Posterior vena cava (tissue), 2 donors: ENCODE results near the gene GAMT. TPM values are rescaled to one million over a fixed set of nuclear protein-coding genes. Genes with fewer than 3 reads are reported as not detected.
A peak's percentile ranks its signal among the peaks of the same experiment; 100 is the strongest.
"Not testable (repeated sequence)": the region's sequence is repeated elsewhere in the genome, so short reads cannot be mapped to it uniquely, and the experiment has no call there.

Experiments
- DNase-seq: peaks from one replicate; pipeline ENCODE4 v3.0.0-alpha.2; 2020; ENCODE audit warnings: low spot score
- intact Hi-C, 2 donors: fragments of 100-400 bp; cut with DNase I; formaldehyde crosslinking; loops; one replicate each; pipeline versions ENCODE4 v1.14.1 to v1.14.2; 2022 to 2023
- long read RNA-seq, 2 donors: library from polyadenylated mRNA; unstranded; transcript quantifications; one replicate each; pipeline ENCODE4 v2.0.0, GENCODE V29; 2020 to 2021
- total RNA-seq, 2 donors: library from RNA; stranded (reverse); fragmentation: NEBNext Ultra II Directional; extraction: Animal tissue kit (Norgen Biotek cat#: 25700); gene quantifications; one replicate each; pipeline ENCODE4 v1.2.1, GENCODE V29; 2021
- donor health status: DM: yes; HTN: yes; CAD: no.
- donor health status: DM: yes; HTN: yes; CAD: no.

The GAMT gene
- total RNA-seq, result 10 to 100 TPM in 1 of 2 donors, 1 to 10 TPM in 1; 8.7 to 12.8 TPM
- long read RNA-seq, donor 1, transcript GAMT-201 (6 exons, 1,121 nt), result major isoform, 6 of 10 reads
- long read RNA-seq, donor 1, partial matches to known transcripts, result 1 of 10 reads
- long read RNA-seq, donor 1, other reads (novel, unspliced or antisense), result 0 of 10 reads
- long read RNA-seq, donor 2, transcript GAMT-201 (6 exons, 1,121 nt), result major isoform, 23 of 28 reads
- long read RNA-seq, donor 2, partial matches to known transcripts, result 0 of 28 reads
- long read RNA-seq, donor 2, other reads (novel, unspliced or antisense), result 1 of 28 reads

- intact Hi-C loops, result loop anchor here in 1 of 2 donors (10.0 kb wide), 1 partner anchor 117 kb away; the partner anchor contains the start of gene EFNA2
- no peak for DNase-seq
Observed at GRCh38 chr19:1401138-1401888, at the start of gene GAMT. Gene GAMT (minus strand): TSS chr19:1401542. CDS start chr19:1401476, 66 bp downstream.

DNA sequence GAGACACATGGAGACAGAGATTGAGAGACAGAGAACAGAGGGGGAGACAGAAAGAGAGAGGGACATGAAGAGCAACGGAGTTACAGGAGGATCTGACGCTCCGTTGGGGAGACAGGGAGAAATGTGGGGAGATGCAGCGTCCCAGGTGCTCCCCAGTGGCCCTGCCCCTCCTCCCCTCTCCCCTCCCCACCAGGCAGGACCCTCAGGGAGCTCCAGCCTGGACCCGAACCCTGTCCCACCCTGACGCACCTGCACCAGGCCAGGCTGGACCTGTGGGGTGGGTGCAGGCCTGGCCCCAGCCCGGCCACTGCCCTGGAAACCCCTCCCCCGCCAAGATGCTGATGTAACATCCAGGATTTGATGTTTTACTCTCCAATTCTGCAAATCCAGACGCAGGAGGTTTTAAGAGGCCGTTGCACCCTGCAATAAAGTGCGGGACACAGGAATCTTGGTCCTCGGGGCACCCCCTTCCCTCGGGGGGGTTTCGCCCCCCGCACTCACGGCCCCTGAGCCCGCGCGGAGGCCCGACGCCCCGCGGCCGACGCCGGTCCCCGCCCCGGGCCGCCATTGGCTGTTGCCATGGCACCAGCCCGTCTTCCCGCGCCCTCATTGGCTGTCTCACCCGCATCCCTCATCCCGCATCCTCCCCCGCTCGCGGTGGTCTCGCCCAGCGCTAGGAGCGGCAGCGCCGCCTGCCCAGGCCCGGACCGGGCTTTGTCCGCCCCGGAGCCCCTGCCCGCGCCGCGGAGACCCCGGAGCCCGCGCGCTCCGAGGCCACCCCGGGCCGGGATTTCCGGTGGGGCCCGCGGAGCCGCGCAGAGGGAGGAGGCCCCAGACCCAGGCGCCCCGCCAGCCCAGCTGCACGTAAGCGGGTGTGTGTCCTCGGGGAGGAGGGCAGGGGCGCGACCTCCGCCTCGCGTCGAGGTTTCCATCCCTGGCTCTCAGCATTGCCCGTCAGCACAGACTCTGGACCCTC, 48.4 kb upstream of the GAMT start, which contains the start of gene APC2:
Gene APC2, plus strand, starts transcription at position 655 of the 976 bp plus-strand sequence. CDS start 2,881 bp downstream, outside the sequence.
- no peak for DNase-seq
- intact Hi-C loops, result loop anchor here in 1 of 2 donors (10.0 kb wide), 1 partner anchor 165 kb away; the partner anchor contains the start of gene EFNA2

DNA sequence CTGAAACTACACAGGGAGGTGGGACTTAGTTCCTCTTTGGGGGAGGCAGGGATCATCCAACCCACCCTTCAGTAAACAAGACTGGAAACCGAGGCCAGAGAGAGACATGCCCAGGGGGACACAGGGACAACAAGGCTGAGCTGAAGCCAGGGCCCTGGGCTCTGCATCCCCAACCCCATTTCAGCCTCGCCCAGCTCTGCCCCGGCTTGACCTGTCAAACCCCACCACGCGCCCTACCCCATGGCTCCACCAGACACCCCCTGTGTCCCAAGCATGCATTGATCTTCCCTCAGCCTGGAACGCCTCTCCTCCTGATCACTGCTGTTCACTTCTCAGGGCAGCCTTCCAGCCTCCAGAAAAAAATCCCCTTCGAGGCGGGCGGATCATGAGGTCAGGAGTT, 46.6 kb upstream of the GAMT start:
- no peak for DNase-seq
- intact Hi-C loops, result loop anchor here in 1 of 2 donors (1.0 kb wide), 1 partner anchor 34 kb away; no protein-coding TSS in a partner anchor

DNA sequence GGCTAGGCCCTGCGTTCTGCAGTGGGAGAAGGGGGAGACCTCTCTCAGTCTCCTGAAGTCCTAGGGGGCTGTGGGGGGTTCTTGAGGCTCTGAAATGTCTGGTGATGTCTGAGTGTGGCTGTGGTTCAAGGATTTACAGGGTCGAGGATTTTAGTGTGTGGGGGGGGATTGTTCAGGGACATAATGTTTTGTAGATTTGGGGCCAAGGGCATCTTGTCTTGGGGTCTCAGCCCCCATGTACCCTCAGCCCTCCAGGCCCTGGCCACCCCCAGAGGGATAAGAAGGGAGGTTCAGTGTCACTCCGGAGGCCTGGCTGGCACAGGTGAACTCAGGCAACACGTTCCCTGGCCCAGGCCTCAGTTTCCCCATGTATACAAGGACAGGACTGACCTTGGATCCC, 46.2 kb upstream of the GAMT start:
- intact Hi-C loops, result no loop called here
- DNase-seq, result no peak

DNA sequence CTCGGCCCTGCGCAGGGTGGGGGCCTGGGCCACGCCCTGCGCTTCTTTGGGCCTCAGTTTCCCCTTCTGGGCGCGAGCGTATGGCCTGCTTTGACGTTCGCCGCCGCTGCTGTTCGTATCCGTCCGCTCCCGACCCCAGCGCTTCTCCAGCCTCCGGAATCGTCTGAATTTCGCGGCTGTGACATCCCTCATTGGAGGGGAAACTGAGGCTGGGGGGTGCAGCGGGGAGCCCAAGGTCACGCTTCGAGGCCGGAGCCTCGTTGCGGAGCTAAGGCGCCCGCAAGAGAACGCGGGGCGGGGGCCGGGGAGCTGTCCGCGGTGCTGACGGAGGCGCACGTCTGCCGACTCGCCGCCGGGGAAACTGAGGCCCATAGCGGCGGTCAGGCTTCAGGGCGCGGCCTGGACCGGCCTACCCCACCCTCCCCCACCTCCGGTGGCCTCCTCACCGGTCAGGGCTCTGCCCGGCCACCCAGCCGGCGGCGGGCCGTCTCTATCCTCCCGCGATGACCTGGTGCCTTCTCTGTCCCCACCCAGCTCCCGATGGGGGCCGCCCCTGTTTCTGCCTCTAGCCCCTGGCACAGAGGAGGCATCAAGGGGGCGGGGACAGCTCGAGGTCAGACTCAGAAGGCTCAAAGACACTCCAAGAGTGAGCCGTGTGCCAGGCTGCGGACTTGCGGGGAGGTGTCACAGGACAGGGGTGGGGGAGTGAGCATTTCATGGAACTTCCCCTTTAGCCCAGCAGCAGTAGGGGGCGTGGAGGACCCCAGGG, 45.6 kb upstream of the GAMT start:
- intact Hi-C loops, result no loop called here
- DNase-seq, result no peak

- no peak for DNase-seq
- intact Hi-C loops, result no loop called here
Observed at GRCh38 chr19:1445932-1446712, 44.8 kb upstream of the GAMT start.

DNA sequence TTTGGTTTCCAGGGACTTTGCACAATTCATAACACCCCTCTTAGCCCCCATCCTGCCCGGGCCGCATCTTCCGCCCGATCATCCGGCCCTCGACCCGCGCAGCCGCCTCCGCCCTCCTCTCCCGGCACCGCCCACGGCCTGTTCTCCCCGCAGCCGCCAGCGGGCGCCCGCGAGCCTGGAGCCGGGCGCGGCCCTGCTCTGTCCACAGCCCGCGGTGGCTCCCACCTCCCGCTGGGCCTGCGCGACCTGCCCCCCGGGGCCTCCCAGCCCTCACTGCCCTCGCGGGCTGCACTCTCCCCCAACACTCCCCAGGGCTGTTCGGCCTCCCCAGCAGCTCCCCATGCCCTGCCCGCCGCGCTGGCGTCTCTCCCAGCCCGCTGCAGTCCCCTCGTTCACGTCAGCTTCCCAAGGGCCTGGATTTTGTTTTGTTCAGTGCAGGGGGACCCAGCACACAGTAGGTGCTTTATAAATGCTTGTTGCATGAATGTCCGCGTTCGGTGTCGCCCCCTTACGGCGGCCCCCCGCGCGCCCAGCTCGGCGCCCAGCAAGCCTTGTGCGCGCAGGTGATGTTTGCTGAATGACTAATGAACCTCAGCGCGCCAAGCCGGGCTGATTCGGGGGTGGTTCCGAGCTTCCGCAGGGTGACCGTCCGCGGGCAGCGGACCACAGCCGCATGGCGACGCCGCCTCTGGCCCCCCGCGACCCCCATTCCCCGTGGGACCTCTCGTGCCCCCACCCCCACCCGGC, 44.0 kb upstream of the GAMT start:
- intact Hi-C loops, result no loop called here
- peak; percentile 89 for DNase-seq

GRCh38 chr19:1441677-1442438, 40.5 kb upstream of the GAMT start:
- intact Hi-C loops, result no loop called here
- DNase-seq, result no peak

GRCh38 chr19:1441022-1441426, 39.7 kb upstream of the GAMT start:
- intact Hi-C loops, result no loop called here
- DNase-seq, result no peak

DNA sequence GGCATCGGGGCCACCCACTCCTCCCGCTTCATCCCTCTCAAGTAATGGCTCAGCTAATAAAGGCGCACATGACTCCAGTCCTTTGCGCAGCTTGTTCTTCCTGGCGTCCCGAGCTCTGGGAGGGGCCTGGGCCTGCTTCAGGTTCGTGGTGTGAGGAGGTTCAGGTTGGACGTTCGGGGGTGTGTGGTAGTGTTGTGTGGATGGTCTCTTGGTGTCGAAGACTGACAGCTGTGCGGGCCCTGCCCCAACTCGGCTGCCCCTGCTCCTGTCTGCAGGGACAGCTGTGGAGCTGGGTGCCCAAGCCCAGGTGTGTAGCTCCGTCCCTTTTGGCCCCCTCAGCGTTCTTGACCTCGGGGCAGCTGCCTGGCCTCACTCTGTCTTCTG, 39.1 kb upstream of the GAMT start:
- intact Hi-C loops, result no loop called here
- DNase-seq, result no peak

DNA sequence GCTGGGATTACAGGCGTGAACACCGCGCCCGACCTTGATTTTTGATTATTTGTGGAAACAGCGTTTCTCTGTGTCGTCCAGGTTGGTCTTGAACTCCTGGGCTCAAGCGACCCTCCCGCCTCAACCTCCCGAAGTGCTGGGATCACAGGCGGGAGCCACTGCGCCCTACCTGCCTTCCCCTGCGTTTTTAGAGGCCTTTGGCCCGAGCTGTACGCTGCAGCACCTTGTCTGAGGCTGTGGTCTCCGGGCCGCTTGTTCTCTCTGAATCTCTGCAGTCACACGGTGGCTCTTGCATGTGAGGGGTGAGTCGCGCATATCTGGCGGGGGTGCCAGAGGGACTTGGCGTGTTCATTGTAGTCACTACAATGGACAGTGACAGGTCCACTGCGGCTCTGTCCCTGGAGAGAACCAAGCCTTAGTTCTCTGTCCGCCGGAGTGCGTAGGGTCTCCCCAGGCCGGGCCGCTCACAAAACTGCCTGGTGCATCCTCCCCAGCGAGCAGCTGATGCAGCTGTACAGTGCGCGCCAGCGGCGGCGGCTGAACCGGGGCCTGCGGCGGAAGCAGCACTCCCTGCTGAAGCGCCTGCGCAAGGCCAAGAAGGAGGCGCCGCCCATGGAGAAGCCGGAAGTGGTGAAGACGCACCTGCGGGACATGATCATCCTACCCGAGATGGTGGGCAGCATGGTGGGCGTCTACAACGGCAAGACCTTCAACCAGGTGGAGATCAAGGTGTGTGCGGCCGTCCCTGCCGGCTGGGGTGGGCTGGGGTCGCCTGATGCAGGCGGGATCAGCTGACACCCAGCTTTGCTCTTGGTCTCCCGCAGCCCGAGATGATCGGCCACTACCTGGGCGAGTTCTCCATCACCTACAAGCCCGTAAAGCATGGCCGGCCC, 38.4 kb upstream of the GAMT start:
- intact Hi-C loops, result not testable (repeated sequence)

GRCh38 chr19:1438933-1439354, 37.6 kb upstream of the GAMT start:
- no peak for DNase-seq
- intact Hi-C loops, result no loop called here

More for the DNA sequence above, 38.4 kb upstream of the GAMT start:
- DNase-seq, result not testable (repeated sequence)

GRCh38 chr19:1438035-1438932, 36.9 kb upstream of the GAMT start, which contains the start of gene RPS15:
Gene RPS15 (plus strand): TSS chr19:1438396. CDS start chr19:1438426, 30 bp downstream.
- DNase-seq, result peak; percentile 99
- intact Hi-C loops, result no loop called here

DNA sequence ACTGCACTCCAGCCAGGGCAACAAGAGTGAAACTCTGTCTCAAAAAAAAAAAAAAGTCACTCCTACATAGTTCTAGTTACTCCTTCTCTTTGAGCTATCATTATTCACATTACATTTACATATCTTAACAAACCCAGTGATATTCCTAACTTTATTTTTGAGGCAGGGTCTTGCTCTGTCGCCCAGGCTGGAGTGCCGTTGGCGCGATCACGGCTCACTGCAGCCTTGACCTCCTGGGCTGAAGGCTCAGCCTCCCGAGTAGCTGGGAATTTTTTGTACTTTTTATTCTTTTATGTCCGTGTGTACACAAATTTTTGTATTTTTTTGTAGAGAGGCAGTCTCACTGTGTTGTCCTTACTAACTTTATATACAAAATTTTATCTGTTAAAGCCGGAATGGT, 36.3 kb upstream of the GAMT start:
- no peak for DNase-seq
- intact Hi-C loops, result loop anchor here in 1 of 2 donors (2.0 kb wide), 1 partner anchor 71 kb away; no protein-coding TSS in a partner anchor
